Ecto neural progenitor cell (in vitro differentiated cells): Measurements from ENCODE around the gene SNTB2.

ENCODE experiments used
- DNase-seq: peaks from one replicate; pipeline ENCODE4 v3.0.0-alpha.2; 2018; ENCODE audit warnings: low spot score

SNTB2 gene

DNA sequence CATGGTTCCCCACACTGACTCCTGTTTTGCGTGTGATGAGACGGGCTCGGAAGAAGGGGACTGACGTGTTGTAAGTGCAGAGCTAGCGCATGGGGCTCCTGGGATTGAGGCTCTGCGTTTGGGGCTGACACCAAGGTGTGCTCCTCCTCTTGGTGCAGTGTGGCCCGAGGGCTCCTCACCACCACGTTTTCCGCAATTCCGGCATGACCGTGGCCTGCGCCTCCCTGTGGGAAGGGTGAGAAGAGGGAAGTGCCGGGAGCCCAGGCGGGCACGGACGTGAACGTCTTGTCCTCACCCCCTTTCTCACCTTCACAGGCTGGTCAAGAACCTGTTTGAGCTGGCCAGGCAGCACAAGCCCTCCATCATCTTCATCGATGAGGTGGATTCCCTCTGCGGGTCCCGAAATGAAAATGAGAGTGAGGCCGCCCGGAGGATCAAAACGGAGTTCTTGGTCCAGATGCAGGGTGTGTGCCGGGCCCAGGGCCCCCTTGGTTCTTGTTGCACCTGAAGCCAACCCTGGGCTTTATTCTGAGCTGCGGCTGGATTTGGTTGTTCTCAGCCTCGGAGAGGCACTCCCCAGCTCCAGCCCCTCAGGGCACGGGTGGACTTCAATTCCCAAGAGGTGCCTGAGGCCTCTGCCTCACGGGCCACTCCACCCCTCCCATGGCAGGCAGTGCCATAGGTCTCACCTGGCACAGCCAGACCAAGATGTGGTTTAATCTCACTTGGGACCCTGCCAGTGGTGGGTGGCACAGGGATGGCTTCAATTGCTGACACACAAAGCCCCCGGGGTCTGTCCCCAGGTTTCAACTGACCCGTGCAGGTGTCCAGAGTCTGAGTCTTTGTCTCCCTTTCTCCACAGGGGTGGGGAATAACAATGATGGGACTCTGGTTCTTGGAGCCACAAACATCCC is 133.1 kb downstream of the SNTB2 start:
- DNase-seq, result no peak

- no peak for DNase-seq
Observed at GRCh38 chr16:69320740-69321073, 133.7 kb downstream of the SNTB2 start.

DNA sequence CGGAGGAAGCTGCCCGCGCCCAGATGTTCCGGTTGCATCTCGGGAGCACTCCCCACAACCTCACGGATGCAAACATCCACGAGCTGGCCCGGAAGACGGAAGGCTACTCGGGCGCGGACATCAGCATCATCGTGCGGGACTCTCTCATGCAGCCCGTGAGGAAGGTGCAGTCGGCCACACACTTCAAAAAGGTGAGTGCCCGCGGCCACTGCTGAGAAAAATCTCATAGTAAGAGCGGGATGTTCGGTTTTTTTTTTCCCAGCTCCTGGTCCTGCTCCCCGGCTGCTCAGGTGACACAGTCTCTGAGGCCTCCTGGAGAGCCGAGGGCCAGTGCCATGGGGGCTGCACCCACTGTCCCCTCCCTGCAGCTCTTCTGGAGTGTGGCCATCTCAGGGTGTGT is 134.1 kb downstream of the SNTB2 start:
- no peak for DNase-seq

DNA sequence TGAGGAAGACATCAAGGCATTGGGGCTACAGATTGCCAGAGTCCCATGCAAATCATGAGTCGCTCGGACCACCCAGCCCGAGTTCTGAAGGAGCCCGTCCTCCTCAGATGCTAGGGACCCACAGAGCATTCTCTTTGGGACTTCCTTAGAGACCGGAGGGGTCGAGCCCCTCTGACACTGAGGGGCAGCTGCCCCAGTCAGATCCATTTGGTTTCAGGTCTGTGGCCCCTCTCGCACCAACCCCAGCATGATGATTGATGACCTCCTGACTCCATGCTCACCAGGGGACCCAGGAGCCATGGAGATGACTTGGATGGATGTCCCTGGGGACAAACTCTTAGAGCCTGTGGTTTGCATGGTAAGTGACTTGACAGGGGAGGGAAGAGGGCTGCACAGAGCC is 135.4 kb downstream of the SNTB2 start:
- DNase-seq, result no peak

DNA sequence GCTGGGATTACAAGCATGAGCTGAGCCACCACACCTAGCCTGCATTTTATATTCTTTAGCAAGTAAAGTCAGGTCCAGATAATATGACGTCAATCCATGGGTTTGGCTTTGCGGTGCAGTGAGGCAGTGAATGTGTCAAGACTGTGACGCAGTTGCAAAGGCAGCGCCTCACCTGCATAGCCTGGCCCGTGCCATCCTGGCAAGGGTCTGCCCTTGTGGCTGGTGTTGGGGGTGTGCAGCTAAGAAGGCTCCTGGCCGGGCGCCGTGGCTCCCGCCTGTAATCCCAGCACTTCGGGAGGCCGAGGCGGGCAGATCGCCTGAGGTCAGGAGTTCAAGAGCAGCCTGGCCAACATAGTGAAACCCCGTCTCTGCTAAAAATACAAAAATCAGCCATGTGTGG is 136.5 kb downstream of the SNTB2 start:
- no peak for DNase-seq

DNA sequence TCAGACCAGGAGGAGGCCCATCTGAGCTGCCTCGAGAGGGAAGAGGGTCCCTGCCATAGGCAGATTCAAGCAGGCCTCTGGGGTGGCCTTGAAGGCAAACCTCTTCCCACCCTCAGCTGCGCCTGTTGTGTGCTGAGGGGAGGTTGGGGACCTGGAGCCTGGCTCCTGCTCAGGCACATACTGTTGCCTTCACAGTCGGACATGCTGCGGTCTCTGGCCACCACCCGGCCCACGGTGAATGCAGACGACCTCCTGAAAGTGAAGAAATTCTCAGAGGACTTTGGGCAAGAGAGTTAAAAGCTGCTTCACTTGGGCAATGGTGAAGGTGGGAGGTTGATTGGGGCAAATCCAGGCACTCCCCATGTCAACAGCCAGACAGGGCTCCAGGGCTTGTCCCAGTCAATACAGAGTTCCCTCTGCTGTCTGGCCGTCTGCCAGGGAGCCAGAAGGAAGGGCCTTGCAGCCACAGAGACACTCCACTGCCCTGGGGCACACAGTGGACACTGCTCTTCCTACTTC is 137.1 kb downstream of the SNTB2 start:
- DNase-seq, result no peak

DNA sequence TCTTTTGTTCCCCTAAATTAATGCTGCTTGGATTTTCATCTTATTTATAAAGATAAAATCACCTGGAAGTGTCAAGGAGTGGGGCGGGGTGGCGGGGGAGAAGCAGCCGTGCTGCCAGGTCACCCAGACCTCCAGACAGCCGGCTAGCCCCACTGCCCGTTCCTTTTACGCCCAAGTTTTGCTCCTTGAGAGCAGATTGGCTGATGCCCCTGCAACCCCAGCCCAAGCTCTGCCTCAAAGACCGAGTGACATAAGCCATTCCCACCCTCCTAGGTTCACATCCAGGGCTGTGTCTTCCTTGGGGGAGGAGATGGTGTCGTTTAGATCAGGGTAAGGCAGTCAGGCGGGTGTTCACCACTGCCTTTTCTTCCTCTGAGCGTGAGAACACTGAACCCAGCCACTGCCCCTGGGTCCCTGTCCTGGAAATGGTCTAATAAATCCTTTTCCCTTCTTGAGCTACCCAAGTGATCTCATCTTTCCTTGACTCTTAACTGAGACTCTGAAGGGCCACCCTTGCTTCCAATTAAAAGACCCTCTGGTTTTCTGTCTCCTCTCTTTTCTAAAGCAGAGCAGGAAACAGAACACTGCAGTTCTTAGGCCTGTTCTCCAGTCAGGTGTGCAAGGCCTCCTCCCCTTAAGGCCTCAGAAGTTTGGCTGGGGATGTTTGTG is 137.8 kb downstream of the SNTB2 start:
- no peak for DNase-seq

- no peak for DNase-seq
Observed at GRCh38 chr16:69325784-69326171, 138.8 kb downstream of the SNTB2 start.

- DNase-seq, result no peak
Observed at GRCh38 chr16:69326172-69326873, 139.4 kb downstream of the SNTB2 start.

GRCh38 chr16:69327585-69328310 is 140.8 kb downstream of the SNTB2 start:
- DNase-seq, result no peak

DNA sequence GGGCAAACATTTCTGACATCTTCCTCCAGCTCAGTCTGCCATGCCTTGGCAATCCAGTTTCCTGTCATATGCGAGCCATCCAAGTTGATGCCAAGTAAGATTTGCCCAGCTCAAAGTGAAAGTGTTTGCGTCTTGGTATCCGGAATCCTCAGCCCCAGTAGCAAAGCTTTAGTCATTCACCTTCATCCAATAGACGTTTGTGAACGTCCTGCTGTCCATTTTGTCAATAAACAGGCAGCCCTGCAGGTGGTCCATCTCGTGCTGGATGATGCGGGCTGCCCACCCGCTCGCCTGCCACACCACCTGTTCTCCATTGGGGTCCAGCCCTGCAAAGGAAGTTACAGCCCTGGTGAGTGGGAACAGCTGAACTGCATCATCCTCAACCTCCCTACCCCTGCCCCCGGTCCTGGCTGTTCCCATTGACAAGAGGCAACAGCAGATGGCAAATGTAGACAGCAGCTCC is 141.9 kb downstream of the SNTB2 start:
- no peak for DNase-seq

DNA sequence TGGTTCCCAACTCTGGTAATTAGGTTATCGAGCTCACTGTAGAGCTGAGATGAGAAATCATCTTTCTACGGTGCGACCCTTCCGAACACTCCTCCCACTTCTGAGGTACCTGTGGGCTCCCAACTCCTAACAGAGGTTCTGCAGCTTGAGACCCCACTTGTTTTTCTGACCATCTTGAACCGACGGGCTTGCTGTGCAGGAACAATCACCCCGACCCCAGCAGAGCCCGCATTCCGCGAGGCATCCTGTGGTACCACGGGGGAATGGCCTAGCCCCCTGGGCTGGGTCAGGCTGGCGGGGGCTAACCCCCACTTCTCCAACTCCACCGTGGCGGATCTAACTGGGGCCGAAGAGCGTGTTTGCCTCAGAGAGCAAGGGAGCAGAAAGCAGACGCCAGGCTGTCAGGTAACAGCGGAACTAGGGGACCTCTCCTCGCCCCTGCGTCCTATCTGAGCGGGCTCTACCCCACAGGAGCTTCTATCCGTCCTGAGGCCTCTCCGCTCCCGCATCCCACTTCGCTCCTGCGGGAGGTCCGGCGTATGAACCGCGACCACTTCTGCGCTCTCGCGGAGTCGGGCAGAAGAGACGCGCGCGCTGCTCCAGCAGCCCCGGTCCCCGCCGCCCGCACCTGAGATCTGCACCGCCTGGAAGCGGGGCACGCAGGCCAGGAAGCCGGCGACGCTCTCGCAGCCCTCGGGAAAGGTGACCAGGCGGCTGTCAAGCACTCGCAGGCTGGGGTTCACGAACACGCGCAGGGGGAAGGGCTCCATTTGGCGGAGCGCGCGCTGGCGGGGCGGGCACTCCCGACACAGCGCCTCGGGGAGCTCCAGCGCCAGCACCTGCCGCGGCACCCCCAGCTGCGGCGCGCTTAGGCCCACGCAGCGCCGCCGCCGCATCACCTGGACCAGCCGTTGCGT is 142.7 kb downstream of the SNTB2 start:
- DNase-seq, result no peak

- peak; percentile 95 for DNase-seq
Observed at GRCh38 chr16:69330286-69331109, 143.5 kb downstream of the SNTB2 start, which contains the start of gene PDF. PDF (minus strand) TSS chr16:69330588; CDS start chr16:69330570, 18 bp downstream.

DNA sequence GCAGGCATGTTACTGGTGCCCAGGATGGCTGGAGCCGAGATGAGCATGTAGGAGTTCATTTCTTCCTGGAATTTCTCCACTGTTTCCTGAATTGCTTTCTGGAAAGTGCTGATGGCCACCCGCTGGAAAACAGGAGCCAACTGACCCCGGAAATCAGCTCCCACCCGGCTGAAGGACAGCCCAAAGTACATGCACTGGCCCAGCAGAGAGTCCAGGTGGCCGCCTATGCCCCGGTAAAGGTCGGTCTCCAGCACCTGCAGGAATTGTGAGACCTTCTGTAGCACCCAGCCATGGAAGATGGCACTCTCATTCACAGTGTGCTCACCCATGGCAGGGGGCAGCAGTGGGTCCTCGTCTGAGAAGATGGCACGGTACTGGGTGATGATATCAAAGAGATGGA is 147.7 kb downstream of the SNTB2 start:
- DNase-seq, result no peak

- no peak for DNase-seq
Observed at GRCh38 chr16:69338557-69339288, 151.8 kb downstream of the SNTB2 start.

GRCh38 chr16:69339289-69340094 is 152.5 kb downstream of the SNTB2 start, which contains the start of the genes COG8 and NIP7:
COG8 (minus strand) TSS chr16:69339564; CDS start chr16:69339552, 12 bp downstream.
NIP7 (plus strand) TSS chr16:69339772; CDS start chr16:69339830, 58 bp downstream.
- peak; percentile 96 for DNase-seq

- DNase-seq, result no peak
Observed at GRCh38 chr16:69340095-69340644, 153.2 kb downstream of the SNTB2 start.

- no peak for DNase-seq
Observed at GRCh38 chr16:69344171-69344570, 157.2 kb downstream of the SNTB2 start.
